LNCAP (cell line): ENCODE data around the gene KIFC1.

Experiments used
- CTCF ChIP-seq: fragments of 450-650 bp; IDR thresholded peaks from 2 replicates; pipeline ENCODE4 v1.5.1; 2017; ENCODE audit warnings: mild to moderate bottlenecking

KIFC1 gene

GRCh38 chr6:33433544-33434191 lies 42.0 kb downstream of the KIFC1 start:
- TF ChIP-seq CTCF: no peak

- no peak for TF ChIP-seq CTCF
Measured at GRCh38 chr6:33434961-33435360, 43.3 kb downstream of the KIFC1 start.

GRCh38 chr6:33437666-33438065 lies 46.0 kb downstream of the KIFC1 start:
- TF ChIP-seq CTCF: no peak

- no peak for TF ChIP-seq CTCF
Measured at GRCh38 chr6:33438978-33439594, 47.5 kb downstream of the KIFC1 start.

GRCh38 chr6:33439956-33440648 lies 48.5 kb downstream of the KIFC1 start:
- no peak for TF ChIP-seq CTCF

GRCh38 chr6:33440649-33441309 lies 49.2 kb downstream of the KIFC1 start:
- TF ChIP-seq CTCF: no peak

GRCh38 chr6:33441457-33441856 lies 49.8 kb downstream of the KIFC1 start:
- TF ChIP-seq CTCF: no peak
